OCI-LY7 (cell line): ENCODE data around the gene FGFRL1. TPM values are rescaled to one million over a fixed set of nuclear protein-coding genes. Genes with fewer than 3 reads are reported as not detected.
"Not testable (repeated sequence)": the region's sequence is repeated elsewhere in the genome, so short reads cannot be mapped to it uniquely, and the experiment has no call there.

ENCODE experiments used
- BruUV-seq: library from RNA; stranded (reverse); fragments of 400-500 nt; replicated peaks from 2 replicates; lab custom pipeline; 2021; lab: Mats Ljungman, UMichigan
- CTCF ChIA-PET: fragments of 300-600 bp; sonication (Branson Sonifier 250); formaldehyde crosslinking; loops from one replicate; lab custom pipeline; 2022; ENCODE audit warnings: antibody characterized with exemption; ENCODE audit not compliant: unreplicated experiment; lab: Charles Lee
- POLR2A ChIA-PET: fragments of 300-600 bp; sonication (Branson Sonifier 250); formaldehyde crosslinking; loops from one replicate; lab custom pipeline; 2022; ENCODE audit warnings: antibody characterized with exemption; lab: Charles Lee
- DNase-seq: peaks from one replicate; pipeline ENCODE4 v3.0.0-alpha.2; 2015; ENCODE audit warnings: low spot score
- H2AFZ ChIP-seq: fragments of 200-600 bp; sonication (generic), shearing (Covaris generic); 2 replicates; pipeline ENCODE4 v1.6.1; 2014; ENCODE audit warnings: mild to moderate bottlenecking, antibody characterized with exemption, low read length, moderate library complexity
- H3K27ac ChIP-seq: fragments of 200-600 bp; sonication (generic); 2 replicates; pipeline ENCODE4 v1.5.1; 2014; ENCODE audit warnings: mixed run types, low read depth, mild to moderate bottlenecking, moderate library complexity, low read length, inconsistent platforms; ENCODE audit not compliant: poor library complexity, severe bottlenecking
- H3K36me3 ChIP-seq: fragments of 200-600 bp; sonication (generic); 2 replicates; pipeline ENCODE4 v1.6.1; 2014; ENCODE audit warnings: mild to moderate bottlenecking, antibody characterized with exemption, low read length, moderate library complexity, mixed read lengths; ENCODE audit not compliant: insufficient read depth
- H3K4me1 ChIP-seq: fragments of 200-600 bp; sonication (generic); 2 replicates; pipeline ENCODE4 v1.5.1; 2014; ENCODE audit warnings: mild to moderate bottlenecking, low read length; ENCODE audit not compliant: insufficient read depth, poor library complexity, severe bottlenecking
- H3K4me2 ChIP-seq: fragments of 200-600 bp; sonication (generic); 2 replicates; pipeline ENCODE4 v1.6.1; 2014; ENCODE audit warnings: mild to moderate bottlenecking, low read length
- H3K4me3 ChIP-seq: fragments of 200-600 bp; sonication (generic); 2 replicates; pipeline ENCODE4 v1.5.1; 2014; ENCODE audit warnings: mild to moderate bottlenecking, low read depth, low read length; ENCODE audit not compliant: poor library complexity, severe bottlenecking
- H3K79me2 ChIP-seq: fragments of 200-600 bp; sonication (generic); 2 replicates; pipeline ENCODE4 v1.6.1; 2016; ENCODE audit warnings: low read depth, mild to moderate bottlenecking, low read length, moderate library complexity, mixed read lengths; ENCODE audit not compliant: insufficient read depth
- H3K9me2 ChIP-seq: fragments of 200-600 bp; sonication (generic); 2 replicates; pipeline ENCODE4 v1.6.1; 2016; ENCODE audit warnings: mild to moderate bottlenecking, low read length, mixed read lengths; ENCODE audit not compliant: insufficient read depth
- H3K9me3 ChIP-seq: fragments of 200-600 bp; sonication (generic); 2 replicates; pipeline ENCODE4 v1.6.1; 2014; ENCODE audit warnings: mild to moderate bottlenecking, mixed run types, low read length, mixed read lengths
- H4K20me1 ChIP-seq: fragments of 200-600 bp; sonication (generic); 2 replicates; pipeline ENCODE4 v1.6.1; 2014; ENCODE audit warnings: mild to moderate bottlenecking, antibody characterized with exemption, low read length, moderate library complexity, mixed read lengths; ENCODE audit not compliant: insufficient read depth
- EZH2phosphoT487 ChIP-seq: fragments of 200-600 bp; sonication (generic); IDR thresholded peaks from 2 replicates; pipeline ENCODE4 v1.6.1; 2018; ENCODE audit warnings: low read depth, borderline replicate concordance, mild to moderate bottlenecking, mixed run types, antibody characterized with exemption, low read length, moderate library complexity, mixed read lengths
- intact Hi-C: fragments of 100-400 bp; cut with micrococcal nuclease; formaldehyde crosslinking; loops from one replicate; pipeline ENCODE4 v1.10.0; 2022; ENCODE audit not compliant: unreplicated experiment
- total RNA-seq, 2 experiments: library from RNA; depleted of rRNA in 1 of 2; stranded (reverse); fragments of >200 nt in 1 of 2; shearing (Covaris generic) in 1 of 2; gene quantifications; 2 replicates each; pipeline ENCODE4 v1.2.3, GENCODE V29; 2014 to 2022
- TF ChIP-seq, protein P1 (sequence below): fragments of 200-600 bp; sonication (generic); conservative IDR thresholded peaks from 2 replicates; pipeline ENCODE4 v1.5.1; 2014; ENCODE audit warnings: mild to moderate bottlenecking, antibody characterized with exemption, low read length, moderate library complexity, mixed read lengths

The FGFRL1 gene
- total RNA-seq, 2 experiments from 2014 or later = 1.4 to 2.7 TPM

DNA sequence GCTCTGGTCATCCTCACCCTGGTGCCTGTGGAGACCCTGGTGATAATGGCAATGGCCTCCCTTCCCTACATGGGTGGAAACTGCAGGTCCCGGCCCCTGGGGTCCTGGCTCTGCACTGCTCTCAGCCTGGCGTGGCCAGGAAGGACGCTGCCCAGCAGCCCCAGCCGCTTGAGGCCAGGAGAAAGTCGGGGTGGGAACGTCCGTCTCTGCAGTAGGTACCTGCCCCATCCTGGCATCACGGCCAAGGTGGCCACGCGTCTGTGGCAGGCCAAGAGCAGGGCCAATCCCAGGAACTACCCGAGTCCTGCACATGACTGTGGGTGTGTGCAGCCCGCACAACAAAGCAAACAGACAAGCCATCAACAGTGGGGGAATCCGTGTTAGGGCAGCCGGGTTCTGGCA lies 33.8 kb downstream of the FGFRL1 start:
- intact Hi-C loops = no loop called here
- no peak overlapping the region for H3K4me2 ChIP-seq
- H2AFZ ChIP-seq = no peak overlapping the region
- no peaks in the 10 kb centered on the region for H4K20me1 ChIP-seq
- no peaks in the 10 kb centered on the region for H3K4me1 ChIP-seq
- no peaks in the 10 kb centered on the region for H3K9me3 ChIP-seq
- no peak for DNase-seq
- no peak overlapping the region for H3K4me3 ChIP-seq
- H3K9me2 ChIP-seq = no peaks in the 10 kb centered on the region
- TF ChIP-seq, protein P1, sequence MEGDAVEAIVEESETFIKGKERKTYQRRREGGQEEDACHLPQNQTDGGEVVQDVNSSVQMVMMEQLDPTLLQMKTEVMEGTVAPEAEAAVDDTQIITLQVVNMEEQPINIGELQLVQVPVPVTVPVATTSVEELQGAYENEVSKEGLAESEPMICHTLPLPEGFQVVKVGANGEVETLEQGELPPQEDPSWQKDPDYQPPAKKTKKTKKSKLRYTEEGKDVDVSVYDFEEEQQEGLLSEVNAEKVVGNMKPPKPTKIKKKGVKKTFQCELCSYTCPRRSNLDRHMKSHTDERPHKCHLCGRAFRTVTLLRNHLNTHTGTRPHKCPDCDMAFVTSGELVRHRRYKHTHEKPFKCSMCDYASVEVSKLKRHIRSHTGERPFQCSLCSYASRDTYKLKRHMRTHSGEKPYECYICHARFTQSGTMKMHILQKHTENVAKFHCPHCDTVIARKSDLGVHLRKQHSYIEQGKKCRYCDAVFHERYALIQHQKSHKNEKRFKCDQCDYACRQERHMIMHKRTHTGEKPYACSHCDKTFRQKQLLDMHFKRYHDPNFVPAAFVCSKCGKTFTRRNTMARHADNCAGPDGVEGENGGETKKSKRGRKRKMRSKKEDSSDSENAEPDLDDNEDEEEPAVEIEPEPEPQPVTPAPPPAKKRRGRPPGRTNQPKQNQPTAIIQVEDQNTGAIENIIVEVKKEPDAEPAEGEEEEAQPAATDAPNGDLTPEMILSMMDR = no peak
- TF ChIP-seq EZH2phosphoT487 = no peak
- ChIA-PET POLR2A (no interaction called here), CTCF (no interaction called here)
- BruUV-seq = no TSS peak
- H3K79me2 ChIP-seq = no peaks in the 10 kb centered on the region
- H3K36me3 ChIP-seq = no peaks in the 10 kb centered on the region
- H3K27ac ChIP-seq = no peak overlapping the region

DNA sequence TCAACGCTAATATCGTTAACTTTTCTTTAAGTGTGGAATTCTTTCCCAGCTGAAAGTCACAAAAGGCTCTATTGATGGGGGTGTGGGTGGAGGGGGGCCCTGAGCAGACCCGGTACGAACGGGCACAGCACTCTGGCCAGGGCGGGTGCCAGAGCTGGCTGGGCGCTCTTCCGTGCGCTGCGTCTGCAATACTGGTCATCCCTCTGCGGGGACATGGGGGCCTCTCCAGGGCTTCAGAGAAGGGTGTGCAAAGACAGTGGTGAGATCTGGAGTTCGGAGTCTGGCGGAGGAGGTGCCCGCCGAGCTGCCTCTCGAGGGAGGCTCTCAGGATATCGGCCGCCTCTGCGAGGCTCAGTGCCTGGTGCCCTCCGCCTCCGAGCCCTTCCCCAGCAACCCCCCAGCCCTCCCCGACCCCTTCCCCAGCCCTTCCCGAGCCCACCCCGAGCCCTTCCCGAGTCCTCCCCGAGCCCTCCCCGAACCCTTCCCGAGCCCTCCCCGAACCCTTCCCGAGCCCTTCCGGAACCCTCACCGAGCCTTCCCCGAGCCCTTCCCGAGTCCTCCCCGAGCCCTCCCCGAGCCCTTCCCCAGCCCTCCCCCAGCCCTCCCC lies 34.3 kb downstream of the FGFRL1 start:
- intact Hi-C loops = no loop called here
- no peak overlapping the region for H3K4me2 ChIP-seq
- no peaks in the 10 kb centered on the region for H3K9me3 ChIP-seq
- no peaks in the 10 kb centered on the region for H3K4me1 ChIP-seq
- H3K4me3 ChIP-seq = no peak overlapping the region
- ChIA-PET POLR2A (no interaction called here), CTCF (no interaction called here)
- no peaks in the 10 kb centered on the region for H4K20me1 ChIP-seq
- H3K79me2 ChIP-seq = no peaks in the 10 kb centered on the region
- H3K9me2 ChIP-seq = no peaks in the 10 kb centered on the region
- no TSS peak for BruUV-seq
- TF ChIP-seq, protein P1 = no peak
- no peak for TF ChIP-seq EZH2phosphoT487
- H3K27ac ChIP-seq = no peak overlapping the region
- no peak for DNase-seq
- no peaks in the 10 kb centered on the region for H3K36me3 ChIP-seq
- H2AFZ ChIP-seq = no peak overlapping the region

DNA sequence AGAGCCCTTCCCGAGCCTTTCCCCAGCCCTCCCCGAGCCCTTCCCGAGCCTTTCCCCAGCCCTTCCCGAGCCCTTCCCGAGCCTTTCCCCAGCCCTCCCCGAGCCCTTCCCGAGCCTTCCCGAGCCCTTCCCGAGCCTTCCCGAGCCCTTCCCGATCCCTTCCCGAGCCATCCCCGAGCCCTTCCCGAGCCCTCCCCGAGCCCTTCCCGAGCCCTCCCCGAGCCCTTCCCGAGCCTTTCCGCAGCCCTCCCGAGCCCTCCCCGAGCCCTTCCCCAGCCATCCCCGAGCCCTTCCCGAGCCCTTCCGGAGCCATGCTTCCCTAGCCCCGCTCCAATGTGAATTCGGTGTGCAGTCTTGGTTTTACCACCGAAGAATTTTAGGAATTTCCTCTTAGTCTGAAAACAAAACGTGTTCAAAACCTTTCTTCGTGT lies 35.2 kb downstream of the FGFRL1 start:
- intact Hi-C loops, H3K4me2 ChIP-seq, H3K79me2 ChIP-seq, H3K9me2 ChIP-seq, BruUV-seq, H3K36me3 ChIP-seq, POLR2A ChIA-PET, H3K4me3 ChIP-seq, H4K20me1 ChIP-seq, H3K27ac ChIP-seq, H3K4me1 ChIP-seq, CTCF ChIA-PET, H3K9me3 ChIP-seq, H2AFZ ChIP-seq: not testable (repeated sequence)
- peak; percentile 29 for DNase-seq
